HG02588 (cell line): ENCODE results near the gene ACACA.

Source experiments
- ATAC-seq: cut with Tn5 transposase; IDR thresholded peaks from one replicate; pipeline ENCODE4 v1.9.1; 2021; ENCODE audit warnings: mild to moderate bottlenecking, moderate library complexity; ENCODE audit not compliant: unreplicated experiment

The ACACA gene

DNA sequence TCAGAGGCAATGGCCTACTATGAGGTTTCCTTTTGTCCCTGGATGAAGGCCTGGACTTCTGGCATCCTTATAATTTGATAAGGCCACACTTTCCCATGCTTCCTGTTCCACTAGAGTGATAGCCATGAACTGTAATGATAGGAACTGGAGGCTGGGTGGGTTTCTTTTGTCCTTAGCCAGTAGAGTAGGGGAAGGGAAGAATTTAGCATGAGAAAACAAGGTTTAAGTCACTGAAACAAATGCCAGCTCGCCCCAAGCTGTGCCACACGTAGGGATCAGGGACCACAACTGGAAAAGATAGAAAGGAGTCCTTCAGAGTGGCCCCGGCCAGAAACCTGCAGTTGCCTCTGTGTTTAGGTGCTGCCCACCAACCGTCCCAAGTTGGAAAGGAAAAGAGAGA is 111.7 kb downstream of the ACACA start:
- ATAC-seq, result no peak

DNA sequence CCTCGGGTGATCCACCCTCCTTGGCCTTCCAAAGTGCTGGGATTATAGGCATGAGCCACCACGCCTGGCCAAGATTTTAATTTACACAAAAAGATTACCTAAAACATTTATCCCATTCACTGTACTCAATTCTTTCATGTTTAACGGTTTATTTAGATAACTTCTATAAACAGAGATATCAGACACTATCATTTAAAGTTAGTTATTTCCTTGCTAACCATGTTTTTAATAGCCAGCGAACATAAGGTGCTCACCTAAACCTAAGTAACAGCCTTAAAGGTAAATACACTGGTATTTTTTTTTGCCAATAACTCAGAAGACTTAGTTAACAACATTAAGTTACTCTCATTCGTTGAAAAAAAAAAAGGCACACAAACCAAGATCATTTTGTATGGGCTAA is 112.9 kb downstream of the ACACA start:
- no peak for ATAC-seq

DNA sequence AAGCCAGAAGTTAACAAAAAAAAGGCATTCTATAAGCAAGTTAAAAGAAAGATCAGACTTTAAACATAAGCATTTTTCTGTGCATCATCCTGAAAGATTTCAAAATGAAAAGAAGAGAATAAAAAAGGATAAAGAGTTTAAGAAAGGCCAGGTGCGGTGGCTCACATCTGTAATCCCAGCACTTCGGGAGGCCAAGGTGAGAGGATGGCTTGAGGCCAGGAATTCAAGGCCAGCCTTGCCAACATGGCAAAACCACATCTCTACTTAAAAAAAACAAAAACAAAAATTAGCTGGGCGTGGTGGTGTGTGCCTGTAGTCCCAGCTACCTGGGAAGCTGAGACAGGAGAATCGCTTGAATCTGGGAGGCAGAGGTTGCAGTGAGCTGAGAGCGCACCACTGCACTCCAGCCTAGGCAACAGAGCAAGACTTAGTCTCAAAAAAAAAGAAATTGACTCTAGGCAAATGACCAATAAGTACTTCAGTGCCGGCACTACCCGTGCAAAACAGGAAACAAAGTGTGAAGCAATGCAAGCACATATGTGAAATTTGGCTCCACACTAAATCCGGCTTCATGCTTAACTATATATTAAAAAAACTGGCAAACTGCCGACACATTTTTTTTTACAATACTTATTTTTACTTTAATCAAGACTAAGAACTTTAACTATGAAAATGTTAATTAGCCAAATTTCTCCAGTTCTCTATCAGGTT is 114.1 kb downstream of the ACACA start:
- no peak for ATAC-seq

DNA sequence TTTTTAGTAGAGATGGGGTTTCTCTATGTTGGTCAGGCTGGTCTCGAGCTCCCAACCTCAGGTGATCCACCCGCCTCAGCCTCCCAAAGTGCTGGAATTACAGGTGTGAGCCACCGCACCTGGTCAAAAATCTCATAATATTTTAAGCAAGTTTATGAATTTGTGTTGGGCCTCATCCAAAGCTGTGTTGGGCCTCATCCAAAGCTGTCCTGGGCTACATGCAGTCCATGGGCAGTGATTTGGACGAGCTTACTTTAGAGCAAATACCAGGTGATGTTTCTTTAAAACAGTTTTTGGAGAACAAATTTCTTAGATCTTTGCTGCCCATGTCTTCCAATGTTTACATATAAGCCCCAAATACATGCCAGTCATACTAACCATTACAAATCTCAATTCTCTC is 115.3 kb downstream of the ACACA start:
- no peak for ATAC-seq

DNA sequence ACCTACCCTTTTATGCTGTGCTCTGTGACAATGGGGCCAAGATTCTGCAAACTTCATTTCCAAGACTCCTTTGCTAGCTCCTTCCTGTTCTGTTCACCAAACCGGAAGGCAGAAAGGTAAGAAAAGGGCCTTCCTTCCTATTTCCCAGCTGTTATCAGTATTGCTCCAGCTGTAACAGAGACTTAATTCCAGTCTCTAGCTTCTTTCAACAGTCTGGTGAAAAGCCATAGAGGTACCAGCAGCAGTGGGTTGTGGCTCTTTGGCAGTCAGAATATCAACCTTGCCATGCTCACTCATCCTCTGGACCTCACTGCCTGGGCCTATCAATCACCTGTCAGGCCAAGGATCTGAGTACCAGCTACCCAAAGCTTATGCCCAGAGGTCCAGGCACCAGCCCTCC is 120.2 kb downstream of the ACACA start:
- no peak for ATAC-seq

GRCh38 chr17:37284191-37284590 is 122.4 kb downstream of the ACACA start:
- no peak for ATAC-seq

DNA sequence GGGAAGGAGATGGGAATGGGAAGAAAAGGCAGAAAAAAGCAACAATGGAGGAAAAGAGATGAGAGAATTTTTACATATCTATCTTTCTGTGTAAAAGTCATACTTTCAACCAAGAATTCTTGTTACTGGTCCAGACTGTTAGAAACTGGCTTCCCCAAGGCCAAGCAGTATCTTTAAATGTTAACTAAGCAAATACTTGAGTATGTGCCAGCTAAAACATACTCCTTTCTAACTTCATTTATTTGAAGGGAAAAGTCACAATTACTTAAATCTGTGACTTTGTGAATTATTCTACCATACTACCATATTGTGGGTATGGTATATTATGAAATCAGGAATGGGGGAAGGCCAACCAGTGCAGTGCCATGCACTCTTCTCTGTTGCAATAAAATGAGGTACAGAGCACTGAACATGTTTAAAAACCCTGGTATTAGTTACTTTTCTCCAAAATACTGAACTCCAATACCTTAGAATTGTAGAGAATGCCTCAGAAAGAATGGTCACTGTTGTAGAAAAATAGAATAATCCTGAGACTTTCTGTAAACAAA is 123.1 kb downstream of the ACACA start:
- ATAC-seq, result no peak

DNA sequence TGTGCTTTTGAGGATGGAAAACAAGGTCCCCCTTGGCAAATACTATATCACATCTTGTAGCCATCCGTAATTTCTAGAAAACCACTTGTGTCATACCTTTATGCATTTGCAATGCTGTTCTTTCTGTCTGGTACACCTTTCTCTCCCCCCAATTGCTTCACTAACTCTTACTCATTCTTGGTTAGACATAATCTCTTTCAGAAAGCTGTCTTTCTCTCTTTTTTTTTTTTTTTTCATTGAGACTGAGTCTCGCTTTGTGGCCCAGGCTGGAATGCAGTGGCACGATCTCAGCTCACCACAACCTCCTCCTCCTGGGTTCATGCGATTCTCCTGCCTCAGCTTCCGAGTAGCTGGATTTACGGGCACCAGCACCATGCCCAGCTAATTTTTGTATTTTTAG is 125.8 kb downstream of the ACACA start:
- ATAC-seq, result no peak

DNA sequence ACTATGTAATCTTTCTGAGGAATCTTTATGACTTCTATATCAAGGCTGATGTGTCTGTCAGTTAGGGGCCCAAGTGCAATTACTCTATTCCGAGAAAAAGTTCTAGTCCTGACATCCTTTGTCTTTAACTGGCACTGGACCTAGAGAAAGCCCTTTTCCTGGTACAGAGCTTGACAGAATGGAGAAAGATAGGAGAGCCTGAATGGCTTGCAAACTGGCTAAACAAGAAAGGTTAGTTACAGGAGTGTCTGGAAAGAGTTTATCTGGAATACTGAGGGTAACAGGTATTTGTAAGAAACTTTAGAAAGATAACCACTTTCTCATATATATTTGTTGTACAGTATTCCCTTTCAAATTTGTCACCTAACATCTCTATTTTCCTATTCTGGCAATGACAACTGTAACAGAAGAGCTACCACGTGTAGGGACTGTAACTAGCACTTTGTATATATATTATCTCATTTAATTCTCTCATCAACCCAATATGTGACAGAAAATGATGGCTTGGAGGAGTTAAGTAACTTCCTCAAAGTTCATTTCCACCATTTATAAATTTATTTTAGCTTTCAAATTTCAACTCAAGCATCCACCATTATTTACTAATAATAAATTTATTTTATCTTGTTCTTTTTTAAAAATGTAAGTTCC is 128.3 kb downstream of the ACACA start:
- ATAC-seq, result no peak

DNA sequence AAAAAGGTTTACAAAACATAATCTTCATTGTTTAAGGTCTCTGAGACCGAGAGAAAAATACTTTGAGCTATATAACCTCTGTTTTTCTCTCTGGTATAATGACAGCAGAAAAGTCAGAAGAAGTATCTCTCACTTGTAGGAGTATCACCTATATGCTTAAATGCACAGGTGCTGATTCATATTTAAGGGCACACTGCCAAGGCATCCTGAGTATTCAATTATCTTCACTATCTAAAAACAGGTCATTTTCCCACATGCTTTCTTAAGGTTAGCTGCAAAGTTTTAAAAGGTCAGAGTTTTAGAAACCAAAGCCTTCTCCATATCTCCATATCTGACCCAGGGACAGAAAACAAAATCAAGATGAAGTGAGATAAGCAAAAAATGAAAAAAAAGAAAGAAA is 130.2 kb downstream of the ACACA start:
- no peak for ATAC-seq

DNA sequence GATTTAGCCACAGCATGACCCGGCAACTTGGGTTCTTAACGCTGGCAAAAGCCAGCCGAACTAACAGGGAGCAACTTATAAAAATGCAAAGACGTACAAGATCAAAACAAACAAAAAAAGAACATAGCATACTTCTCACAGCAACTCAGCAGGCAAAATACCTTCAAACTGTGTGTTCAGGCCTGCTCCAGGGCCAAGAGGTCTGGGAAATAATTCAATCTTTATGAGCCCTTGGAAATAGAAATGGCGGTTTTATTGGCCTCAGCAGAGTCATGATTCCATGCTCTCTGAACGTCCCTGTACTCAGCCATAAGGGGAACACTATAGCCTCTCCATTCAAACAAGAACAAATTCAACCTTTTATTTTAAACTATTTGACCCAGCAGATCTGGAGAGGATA is 132.2 kb downstream of the ACACA start:
- ATAC-seq, result no peak

DNA sequence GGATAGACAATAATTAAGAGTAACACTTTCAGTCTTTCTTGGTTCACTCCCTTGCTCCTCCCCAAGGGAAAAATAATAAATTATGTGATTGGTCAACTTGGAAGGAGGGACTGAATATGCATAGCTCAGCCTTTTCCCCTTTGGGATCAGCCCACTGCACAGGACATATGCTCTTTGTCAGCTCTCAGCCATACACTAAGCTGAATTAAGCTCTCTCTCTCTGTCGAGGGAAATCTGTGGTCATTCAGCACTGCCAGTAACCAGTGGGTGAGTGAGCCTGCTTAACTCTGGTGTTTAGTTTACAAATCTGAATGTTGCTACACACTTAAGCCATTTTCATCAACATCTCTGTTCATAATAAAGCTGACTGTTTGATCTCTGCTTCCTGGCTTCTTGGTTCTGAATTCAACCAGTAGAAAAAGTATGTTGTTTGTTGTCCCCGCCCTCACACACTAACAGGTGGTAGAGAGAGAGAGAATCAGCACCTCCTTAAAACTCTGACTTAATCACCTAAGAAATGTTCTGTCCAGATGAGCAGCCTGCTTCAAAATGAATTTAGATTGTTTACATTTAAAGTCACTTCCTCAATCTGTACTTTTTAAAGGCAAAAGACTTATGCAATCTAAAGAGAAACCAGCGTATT is 133.1 kb downstream of the ACACA start:
- ATAC-seq, result no peak

DNA sequence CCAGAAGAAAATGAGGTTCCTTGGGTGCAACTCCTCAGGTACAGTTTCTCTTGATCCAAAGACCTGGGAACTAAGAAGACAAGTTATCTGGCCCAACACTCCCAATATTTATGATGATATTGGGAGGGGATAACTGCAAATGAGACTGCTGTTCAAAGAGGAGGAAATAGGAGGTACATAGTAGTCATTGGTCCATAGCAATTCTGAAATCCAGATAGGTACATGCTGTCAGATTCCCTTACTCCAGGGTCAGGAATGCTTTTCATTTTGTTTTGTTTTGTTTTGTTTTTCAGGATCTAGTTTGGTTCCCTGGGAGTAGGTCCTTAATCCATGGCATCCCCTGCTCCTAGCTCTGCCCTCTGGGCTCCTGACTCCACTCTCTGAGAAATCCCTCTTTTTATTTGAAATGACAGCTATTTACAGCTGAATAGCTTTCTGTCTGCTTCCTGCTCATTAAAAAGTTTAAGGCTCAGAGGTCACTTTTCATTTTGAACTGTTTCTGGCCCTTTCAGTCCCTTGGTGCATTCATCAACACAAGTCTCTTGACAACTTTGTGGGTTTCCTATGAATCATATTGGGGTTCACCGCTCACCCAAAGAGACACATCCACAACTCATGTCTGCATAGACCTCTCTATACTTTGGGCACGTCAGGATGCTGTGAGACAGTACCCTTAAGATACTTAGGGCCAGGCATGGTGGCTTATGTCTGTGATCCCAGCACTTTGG is 141.0 kb downstream of the ACACA start:
- ATAC-seq, result no peak

- ATAC-seq, result no peak
Measured at GRCh38 chr17:37261286-37261685, 145.3 kb downstream of the ACACA start.

GRCh38 chr17:37259030-37259735 is 147.5 kb downstream of the ACACA start:
- ATAC-seq, result no peak

GRCh38 chr17:37256627-37257026 is 150.0 kb downstream of the ACACA start:
- ATAC-seq, result no peak

DNA sequence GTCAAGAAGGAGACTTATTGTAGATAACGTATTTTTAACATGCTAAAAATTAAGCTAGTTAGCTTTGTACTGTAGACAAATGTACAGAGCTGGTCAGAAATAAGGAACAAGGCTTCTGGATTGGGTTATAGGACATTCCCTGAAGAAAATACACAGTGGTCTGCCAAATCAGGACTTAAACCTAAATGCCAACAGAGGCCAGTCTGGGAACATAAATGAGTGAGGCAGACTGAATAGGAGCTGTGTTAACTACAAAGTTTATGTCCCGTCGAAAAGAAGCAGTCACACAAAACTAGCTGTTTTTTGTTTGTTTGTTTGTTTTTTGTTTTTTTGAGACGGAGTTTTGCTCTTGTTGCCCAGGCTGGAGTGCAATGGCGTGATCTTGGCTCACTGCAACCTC is 151.2 kb downstream of the ACACA start:
- no peak for ATAC-seq

DNA sequence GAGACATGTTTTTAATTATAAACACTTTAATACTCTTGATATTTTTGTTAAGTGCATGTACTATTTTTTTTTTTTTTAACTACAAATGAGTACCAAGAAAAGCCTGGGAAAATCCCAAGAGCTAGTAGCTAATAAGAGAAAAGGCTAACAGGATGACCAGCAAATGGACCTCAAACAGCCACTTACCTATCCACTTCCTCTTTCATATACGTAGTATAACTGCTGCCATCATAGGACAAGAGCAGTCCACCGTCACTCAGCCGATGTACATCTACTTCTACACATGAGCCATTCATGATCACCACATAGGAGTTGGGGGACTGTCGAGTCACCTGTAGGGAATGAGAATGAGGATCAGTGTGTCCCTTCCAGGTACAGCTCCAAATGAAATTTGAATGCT is 158.8 kb downstream of the ACACA start:
- no peak for ATAC-seq

- ATAC-seq, result no peak
Measured at GRCh38 chr17:37246085-37246484, 160.6 kb downstream of the ACACA start.

DNA sequence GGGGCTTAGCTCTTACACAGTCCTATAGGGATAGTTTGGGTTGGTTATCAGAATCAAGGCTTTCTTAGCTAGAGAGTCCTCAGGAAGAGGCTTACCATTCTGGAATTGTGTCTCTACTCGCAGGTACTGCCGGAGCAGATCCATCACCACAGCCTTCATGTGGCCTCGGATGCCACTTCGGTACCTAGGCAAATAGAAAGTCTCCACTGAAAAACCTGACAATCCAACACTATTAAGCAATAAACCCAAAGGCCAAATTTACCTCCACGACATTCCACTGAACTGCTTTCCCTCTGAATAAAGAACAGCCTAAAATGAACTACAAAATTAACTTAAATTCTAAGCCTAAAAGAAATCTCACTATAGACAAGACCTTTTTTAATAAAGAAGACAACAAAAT is 166.3 kb downstream of the ACACA start:
- no peak for ATAC-seq
